GM10248 (cell line): ENCODE measurements around the gene TPSD1.

Source experiments
- CTCF ChIA-PET: fragments of 300-600 bp; sonication (Branson Sonifier 250); formaldehyde crosslinking; extraction: SDS; loops from one replicate; lab custom pipeline; 2021; ENCODE audit warnings: antibody characterized with exemption; lab: Yijun Ruan, JAX
- POLR2A ChIA-PET: fragments of 350-650 bp; sonication (Branson Sonifier 250); formaldehyde crosslinking; extraction: SDS; loops from one replicate; lab custom pipeline; 2020; ENCODE audit warnings: antibody characterized with exemption; lab: Yijun Ruan, JAX
- DNase-seq: peaks from one replicate; pipeline ENCODE4 v3.0.0; 2012; ENCODE audit errors: extremely low spot score
- TF ChIP-seq, protein P1 (sequence below): IDR thresholded peaks from 2 replicates; pipeline ENCODE4 v1.5.1; 2012; ENCODE audit warnings: mild to moderate bottlenecking, low read depth; ENCODE audit errors: extremely low read depth, missing control alignments, control extremely low read depth

TPSD1 gene

DNA sequence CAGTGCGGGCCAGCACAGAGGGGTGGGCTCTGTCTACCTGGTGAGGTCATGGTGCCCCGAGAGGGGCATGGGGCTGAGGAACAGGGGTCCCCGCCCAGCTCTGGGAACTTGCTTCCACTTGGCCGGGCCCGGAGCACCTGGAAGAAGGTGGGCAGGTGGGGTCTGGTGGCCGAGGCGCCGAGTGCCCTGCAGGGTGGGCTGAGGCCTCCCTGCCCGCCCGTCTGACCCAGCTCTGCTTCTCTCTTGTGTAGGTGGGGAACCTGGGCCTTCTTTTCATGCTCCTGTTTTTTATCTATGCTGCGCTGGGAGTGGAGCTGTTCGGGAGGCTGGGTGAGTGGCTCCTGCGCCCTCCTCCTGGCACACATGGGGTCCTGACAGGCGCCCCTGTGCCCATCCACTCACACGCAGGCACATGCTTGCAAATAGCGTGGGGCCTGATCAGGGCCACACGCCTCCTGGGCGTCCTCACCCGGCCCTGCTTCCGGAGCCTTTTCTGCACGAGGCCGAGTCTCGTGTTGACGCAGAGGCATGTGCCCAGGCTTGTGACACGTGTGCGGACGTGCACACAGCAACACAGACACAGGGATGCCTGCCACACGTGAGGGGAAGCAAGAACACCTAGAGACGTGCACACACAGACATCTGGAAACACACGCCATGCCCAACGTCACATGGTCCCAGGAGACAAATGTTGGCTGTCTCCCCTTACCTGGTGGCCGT lies 39.0 kb upstream of the TPSD1 start:
- no peak for DNase-seq
- ChIA-PET POLR2A (no interaction called here), CTCF (no interaction called here)
- TF ChIP-seq, protein P1, sequence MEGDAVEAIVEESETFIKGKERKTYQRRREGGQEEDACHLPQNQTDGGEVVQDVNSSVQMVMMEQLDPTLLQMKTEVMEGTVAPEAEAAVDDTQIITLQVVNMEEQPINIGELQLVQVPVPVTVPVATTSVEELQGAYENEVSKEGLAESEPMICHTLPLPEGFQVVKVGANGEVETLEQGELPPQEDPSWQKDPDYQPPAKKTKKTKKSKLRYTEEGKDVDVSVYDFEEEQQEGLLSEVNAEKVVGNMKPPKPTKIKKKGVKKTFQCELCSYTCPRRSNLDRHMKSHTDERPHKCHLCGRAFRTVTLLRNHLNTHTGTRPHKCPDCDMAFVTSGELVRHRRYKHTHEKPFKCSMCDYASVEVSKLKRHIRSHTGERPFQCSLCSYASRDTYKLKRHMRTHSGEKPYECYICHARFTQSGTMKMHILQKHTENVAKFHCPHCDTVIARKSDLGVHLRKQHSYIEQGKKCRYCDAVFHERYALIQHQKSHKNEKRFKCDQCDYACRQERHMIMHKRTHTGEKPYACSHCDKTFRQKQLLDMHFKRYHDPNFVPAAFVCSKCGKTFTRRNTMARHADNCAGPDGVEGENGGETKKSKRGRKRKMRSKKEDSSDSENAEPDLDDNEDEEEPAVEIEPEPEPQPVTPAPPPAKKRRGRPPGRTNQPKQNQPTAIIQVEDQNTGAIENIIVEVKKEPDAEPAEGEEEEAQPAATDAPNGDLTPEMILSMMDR = no peak

DNA sequence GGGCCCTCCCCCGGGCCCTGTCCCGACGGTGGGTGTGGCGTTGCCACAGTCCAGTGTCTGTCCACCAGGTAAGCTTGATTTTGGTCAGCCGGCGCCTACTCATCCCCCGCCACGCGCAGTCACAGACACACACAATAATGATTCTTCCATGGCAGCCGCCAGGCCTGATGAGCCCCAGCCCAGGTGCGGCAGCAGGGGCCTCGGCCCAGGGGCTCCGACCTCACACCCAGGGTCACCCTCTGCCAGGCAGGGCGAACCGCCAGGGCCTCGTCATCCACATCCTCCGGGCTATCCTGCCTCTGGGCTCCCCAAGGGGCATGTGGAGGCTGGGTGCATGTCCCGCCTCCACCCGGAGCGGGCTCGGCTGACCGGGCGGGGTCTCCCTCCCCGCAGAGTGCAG lies 38.3 kb upstream of the TPSD1 start:
- TF ChIP-seq, protein P1 = no peak
- ChIA-PET CTCF (no interaction called here), POLR2A (no interaction called here)
- DNase-seq = no peak

DNA sequence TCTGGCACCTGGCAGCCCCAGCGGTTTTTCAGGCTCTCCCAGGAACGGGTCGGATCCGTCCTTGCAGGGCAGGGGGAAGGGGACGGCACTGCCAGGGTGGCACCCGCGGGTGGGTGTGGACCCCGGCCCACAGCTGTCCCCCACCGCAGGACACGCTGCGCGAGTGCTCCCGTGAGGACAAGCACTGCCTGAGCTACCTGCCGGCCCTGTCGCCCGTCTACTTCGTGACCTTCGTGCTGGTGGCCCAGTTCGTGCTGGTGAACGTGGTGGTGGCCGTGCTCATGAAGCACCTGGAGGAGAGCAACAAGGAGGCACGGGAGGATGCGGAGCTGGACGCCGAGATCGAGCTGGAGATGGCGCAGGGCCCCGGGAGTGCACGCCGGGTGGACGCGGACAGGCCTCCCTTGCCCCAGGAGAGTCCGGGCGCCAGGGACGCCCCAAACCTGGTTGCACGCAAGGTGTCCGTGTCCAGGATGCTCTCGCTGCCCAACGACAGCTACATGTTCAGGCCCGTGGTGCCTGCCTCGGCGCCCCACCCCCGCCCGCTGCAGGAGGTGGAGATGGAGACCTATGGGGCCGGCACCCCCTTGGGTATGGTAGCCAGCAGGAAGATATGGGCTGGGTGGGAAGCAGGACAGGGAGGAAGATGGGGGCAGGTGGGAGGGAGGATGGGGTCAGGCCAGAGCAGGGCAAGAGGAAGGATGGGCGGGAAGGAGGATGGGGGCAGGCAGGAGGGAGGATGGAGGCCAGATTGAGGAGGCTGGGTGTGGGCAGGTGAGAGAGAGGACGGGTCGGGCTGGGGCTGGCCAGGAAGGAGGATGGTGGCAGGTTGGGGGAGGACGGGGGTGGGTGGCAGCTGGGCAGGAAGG lies 37.6 kb upstream of the TPSD1 start:
- no peak for DNase-seq
- POLR2A ChIA-PET = no interaction called here
- CTCF ChIA-PET = no interaction called here
- TF ChIP-seq, protein P1 = no peak

DNA sequence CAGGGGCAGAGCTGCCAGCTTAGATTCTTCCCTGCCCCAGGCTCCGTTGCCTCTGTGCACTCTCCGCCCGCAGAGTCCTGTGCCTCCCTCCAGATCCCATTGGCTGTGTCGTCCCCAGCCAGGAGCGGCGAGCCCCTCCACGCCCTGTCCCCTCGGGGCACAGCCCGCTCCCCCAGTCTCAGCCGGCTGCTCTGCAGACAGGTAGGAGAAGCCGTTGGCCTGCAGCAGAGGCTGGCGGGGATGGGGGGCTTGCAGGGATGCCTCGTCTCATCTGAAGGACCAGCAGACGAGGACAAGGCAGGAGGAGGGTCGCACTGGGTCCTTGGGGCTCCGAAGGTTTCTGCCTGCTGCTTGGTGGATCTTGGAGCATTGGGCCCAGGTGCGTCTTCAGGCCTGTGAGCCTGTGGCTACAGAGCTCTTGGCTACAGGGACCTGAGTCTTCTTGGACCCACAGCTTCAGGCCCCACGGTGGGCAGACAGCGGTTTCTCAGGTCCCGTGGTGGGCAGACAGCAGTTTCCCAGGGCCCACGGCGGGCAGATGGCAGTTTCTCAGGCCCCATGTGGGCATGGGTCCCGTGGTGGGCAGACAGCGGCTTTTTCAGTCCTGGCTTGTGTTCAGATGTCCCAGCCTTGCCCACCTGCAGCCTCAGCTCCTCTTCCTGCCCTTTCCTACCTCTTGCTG lies 36.8 kb upstream of the TPSD1 start:
- TF ChIP-seq, protein P1 = no peak
- no peak for DNase-seq
- ChIA-PET POLR2A (no interaction called here), CTCF (no interaction called here)

DNA sequence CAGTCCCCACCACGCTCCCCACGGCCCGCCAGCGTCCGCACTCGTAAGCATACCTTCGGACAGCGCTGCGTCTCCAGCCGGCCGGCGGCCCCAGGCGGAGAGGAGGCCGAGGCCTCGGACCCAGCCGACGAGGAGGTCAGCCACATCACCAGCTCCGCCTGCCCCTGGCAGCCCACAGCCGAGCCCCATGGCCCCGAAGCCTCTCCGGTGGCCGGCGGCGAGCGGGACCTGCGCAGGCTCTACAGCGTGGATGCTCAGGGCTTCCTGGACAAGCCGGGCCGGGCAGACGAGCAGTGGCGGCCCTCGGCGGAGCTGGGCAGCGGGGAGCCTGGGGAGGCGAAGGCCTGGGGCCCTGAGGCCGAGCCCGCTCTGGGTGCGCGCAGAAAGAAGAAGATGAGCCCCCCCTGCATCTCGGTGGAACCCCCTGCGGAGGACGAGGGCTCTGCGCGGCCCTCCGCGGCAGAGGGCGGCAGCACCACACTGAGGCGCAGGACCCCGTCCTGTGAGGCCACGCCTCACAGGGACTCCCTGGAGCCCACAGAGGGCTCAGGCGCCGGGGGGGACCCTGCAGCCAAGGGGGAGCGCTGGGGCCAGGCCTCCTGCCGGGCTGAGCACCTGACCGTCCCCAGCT lies 35.7 kb upstream of the TPSD1 start:
- TF ChIP-seq, protein P1 = no peak
- DNase-seq = no peak
- ChIA-PET CTCF (no interaction called here), POLR2A (no interaction called here)

DNA sequence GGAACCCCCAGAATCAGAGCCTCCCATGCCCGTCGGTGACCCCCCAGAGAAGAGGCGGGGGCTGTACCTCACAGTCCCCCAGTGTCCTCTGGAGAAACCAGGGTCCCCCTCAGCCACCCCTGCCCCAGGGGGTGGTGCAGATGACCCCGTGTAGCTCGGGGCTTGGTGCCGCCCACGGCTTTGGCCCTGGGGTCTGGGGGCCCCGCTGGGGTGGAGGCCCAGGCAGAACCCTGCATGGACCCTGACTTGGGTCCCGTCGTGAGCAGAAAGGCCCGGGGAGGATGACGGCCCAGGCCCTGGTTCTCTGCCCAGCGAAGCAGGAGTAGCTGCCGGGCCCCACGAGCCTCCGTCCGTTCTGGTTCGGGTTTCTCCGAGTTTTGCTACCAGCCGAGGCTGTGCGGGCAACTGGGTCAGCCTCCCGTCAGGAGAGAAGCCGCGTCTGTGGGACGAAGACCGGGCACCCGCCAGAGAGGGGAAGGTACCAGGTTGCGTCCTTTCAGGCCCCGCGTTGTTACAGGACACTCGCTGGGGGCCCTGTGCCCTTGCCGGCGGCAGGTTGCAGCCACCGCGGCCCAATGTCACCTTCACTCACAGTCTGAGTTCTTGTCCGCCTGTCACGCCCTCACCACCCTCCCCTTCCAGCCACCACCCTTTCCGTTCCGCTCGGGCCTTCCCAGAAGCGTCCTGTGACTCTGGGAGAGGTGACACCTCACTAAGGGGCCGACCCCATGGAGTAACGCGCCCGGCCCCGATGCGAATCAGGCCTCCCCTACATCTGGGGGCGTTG lies 34.8 kb upstream of the TPSD1 start:
- DNase-seq = no peak
- ChIA-PET POLR2A (no interaction called here), CTCF (no interaction called here)
- TF ChIP-seq, protein P1 = no peak
